GM19468 (cell line): ENCODE results near the gene TTC6.
"Not testable (repeated sequence)": the region's sequence is repeated elsewhere in the genome, so short reads cannot be mapped to it uniquely, and the experiment has no call there.

Experiments used
- ATAC-seq: cut with Tn5 transposase; IDR thresholded peaks from one replicate; pipeline ENCODE4 v1.9.1; 2021; ENCODE audit warnings: mild to moderate bottlenecking, moderate library complexity, moderate number of reproducible peaks; ENCODE audit not compliant: unreplicated experiment; ENCODE audit errors: extremely low read depth

The TTC6 gene, protein sequence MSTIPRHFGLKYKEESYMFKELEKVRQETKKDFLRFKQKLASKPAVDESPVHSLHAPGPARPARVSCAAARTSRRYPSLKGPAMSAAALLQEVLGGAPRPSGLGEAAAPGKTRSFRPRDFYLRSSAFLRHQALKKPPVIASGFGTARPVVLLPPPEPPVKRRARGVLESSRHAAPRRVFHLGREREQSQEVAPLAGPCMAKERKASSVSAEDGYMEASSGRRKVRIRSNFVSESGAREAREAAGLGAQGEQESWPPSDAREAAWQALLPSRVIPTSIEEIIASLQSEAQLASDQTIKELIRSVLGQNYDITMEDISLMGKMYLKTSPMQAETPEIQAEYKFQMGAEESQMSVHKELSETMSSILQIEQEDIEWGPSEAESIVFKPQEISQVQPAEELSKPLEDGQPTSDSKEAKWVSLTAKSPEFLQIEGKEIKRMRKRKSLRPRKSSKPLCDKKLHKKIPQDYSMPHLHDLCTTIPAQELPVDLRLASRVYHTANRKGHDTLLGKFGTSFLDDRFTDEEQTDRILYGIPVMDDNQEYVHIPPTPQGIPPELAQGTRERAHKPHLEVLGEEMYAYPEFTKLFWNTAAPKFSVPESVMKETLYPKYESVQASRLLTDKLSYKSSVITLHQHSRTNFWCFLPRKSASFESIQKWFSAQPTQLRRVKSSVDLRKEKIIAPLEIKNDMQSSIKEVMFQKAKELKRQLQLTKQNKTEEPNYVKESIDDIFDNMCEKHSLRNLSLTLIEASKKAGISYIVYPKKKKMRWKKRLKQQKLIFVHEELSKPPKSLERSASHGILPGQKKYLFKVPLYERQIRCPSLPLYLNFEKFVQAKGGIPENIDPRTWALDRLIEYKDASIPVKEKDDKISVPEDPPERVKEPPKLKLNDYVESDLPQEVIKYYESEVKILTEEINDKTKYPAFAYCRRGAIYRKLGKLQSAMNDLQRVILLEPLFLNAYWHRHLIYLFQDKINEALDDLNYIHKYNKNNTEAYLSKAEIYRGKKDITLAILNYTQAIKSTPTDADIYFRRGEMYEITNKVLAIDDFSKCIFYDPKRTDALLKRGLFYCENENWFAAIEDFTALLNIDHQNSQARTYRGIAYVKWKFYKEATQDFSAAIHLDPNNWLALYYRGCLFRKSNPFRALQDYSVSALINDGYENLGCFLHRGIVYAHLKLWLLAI (N-terminal part only)

DNA sequence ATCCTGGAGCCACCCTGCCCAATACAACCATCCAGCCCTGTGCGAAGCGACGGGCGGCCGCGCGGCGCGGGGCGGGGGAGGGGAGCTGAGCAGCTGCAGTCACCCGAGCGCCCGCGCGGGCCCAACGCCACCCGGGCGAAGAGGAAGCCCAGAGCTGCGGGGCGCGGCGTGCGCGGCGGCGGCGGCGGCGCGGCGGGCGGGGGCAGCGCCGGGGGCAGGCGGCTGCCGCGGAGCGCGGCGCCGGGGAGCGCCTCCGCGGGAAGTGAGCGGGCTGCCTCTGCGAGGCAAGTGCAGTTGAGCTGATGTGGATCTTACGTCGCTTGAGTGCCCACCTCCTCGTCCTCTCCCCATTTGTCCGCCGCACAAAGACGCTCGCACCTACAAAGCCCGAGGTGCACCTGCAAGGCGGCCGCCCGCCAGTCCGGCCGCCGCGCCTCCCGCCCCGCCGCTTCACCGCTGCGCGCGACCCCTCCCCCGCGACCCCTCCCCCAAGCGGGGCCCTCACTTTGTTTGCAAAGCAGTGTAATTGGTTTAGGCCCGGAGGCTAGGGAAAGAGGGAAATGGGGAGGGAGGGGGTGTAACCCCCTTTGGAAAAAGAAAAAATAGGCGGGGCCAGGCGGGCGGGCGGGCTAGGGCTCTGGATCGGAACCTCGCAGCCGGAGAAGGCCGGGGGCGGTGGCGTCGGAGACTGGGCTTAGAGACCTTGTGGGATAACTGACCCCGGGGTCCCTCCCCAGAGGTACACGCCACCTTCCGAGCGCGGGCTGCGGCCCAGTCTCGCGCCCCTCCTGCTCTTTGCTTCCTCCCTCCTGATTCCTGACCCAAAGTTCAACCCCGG, at the start of gene TTC6, which contains the start of gene FOXA1:
TTC6 (plus strand) TSS at position 659 of the 838 bp plus-strand sequence. CDS start 26,436 bp downstream, outside the sequence.
FOXA1 (minus strand) TSS at position 279 of the 838 bp plus-strand sequence; CDS start at position 2, 277 bp downstream.
- ATAC-seq = no peak

DNA sequence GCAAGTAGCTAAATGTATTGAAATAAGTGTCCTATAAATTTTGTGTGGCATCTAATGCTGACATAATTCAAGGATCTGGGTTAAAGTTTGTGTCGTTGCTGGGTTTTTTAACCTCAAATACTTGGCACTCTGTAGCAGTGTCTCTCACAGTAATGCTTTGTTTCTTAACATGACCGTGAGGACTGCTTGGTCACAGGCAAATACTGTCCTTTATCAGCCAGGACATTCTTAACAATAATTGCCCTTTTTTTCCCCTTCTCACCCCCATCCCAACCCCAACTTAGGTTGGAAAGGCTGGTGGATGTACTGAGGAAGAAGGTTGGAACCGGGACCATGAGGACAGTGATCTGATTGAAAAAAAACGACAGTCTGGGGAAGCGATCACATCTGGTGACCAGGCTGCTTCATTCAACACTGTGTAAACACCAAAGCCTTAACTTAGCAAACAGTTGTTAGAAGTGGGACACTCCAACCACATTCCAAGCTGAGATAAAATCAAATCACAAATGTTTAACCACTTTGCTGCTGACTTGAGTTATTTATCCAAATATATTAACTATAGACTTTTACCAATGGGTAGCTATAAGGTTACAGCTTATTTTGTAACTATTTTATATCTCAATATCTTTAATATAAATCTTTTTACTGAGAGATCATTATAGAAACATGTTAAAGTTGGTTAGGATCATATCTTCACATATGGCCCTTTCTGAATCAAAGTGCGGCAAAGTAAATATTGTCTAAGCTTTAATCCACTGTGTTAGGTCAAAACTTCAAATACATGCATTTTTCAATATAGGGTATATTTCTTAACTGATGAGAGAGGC, 48.6 kb upstream of the TTC6 start:
- no peak for ATAC-seq

DNA sequence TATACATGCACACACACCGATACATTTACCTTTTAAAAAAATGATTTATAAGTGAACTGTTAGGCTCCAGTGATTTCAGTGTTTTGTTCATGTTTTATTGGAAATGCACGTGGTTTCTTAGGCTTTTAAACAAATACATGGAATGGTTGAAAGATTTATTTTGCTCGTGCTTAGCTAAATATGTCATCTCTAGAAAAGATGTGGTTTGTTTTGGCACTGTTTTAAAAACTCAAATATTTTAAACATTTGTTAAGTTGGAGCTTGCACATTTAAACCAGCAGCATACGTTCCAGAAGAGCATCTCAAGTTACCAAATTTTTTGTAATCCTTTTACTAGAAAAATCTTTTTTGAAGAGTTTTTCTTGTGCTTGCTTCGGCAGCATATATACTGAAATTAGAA, 44.9 kb upstream of the TTC6 start:
- ATAC-seq = no peak

DNA sequence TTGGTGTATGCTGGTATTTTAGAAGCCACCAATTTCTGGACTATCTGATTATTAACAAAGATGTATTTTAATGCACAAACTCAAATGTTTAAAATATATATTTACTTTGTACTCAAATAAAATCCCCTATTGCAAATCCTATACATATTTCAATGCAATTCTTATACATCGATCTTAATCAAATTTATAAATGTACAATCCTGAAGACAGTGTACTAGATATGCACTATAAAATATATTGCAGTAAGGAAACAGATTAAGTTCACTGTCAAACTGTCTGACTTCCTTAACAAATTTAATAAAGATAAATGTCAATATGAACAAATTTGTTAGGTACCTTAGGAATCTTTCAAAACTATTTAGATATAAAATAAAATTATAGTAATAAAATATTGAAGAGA, 44.3 kb upstream of the TTC6 start:
- ATAC-seq = no peak

DNA sequence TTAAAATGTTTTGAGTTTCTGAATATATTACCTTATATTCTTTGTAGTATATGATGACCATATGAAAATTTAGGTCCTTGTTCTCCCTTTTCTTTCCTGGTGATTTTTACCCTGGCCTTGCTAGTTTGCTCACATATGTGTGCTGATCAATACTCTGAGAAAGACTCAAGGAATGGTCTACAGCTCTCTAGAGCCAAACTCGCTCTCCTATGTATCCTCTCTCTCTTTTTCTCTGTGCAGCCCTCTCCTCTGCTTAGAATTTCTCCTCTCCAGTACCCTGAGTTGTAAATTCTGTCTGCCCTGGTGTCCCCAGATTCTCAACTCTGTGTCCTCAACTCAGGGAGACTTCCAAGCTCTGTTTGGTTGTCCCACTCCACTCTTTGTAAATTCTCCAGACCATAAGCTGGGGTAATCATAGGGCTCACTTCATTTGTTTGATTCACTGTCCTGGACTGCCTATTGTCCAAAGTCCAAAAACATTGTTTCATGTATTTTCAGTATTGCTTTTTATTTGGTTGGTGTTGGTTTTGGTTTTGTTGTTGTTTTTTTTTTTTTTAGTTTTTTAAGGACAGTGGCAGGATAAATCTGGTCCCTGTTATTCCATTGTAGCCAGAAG, 41.4 kb upstream of the TTC6 start:
- no peak for ATAC-seq

DNA sequence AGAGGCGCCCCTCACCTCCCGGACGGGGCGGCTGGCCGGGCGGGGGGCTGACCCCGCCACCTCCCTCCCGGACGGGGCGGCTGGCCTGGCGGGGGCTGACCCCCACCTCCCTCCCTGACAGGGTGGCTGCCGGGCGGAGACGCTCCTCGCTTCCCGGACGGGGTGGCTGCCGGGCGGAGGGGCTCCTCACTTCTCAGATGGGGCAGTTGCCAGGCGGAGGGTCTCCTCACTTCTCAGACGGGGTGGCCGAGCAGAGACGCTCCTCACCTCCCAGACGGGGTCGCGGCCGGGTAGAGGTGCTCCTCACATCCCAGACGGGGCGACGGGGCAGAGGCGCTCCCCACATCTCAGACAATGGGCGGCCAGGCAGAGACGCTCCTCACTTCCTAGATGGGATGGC, 39.8 kb upstream of the TTC6 start:
- ATAC-seq = not testable (repeated sequence)

DNA sequence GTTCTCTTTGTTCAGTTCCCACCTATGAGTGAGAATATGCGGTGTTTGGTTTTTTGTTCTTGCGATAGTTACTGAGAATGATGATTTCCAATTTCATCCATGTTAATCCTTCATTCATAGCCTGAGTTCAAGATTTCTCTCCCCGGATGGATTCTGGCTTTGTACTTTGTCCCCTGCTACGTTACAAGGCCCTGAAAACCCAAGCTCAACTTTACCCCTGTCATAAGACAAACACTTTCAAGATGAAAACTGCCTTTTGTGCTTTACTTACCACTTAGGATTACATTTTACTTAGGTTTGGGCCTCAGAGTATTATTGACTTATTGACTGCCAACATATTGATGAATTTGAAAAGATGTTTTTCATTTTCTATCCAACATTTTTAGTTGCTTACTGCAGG, 36.7 kb upstream of the TTC6 start:
- no peak for ATAC-seq

DNA sequence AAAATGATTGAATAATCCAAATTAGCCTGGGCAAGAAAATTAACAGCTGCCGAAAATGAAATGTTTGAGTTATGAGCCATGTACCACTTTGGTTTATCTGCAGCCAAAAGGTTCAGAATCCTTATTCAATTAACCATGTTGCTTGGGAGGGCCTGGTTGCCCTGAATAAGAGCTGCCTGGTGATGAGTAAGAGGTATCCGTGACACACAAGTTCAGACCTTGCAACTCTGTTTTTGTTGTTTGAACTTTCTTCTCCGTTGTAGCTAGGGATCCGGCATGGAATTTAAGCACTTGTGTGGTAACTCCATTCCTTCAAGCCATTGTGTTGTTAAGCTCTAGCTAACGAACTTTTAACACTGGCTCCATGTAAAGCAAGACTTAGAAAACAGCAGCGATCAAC, 36.0 kb upstream of the TTC6 start:
- no peak for ATAC-seq

DNA sequence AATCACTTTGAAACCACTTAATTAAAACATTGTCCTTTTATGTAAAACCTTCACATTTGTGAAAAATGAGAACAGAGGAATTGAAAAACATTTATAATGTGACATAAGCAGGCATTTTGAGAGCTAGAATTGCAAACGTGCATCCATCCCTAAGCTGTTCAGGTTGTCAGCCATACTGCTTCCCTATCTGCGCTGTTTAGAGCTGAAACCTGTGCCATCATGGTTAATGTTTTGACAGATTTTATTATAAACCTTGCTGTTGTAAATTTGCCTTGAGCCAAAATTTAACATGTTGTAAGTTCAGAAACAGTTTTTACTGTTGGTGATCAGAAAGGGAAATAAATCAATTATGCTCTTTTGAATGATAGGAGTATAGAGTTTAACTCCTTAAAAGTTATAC, 32.2 kb upstream of the TTC6 start:
- ATAC-seq = no peak

DNA sequence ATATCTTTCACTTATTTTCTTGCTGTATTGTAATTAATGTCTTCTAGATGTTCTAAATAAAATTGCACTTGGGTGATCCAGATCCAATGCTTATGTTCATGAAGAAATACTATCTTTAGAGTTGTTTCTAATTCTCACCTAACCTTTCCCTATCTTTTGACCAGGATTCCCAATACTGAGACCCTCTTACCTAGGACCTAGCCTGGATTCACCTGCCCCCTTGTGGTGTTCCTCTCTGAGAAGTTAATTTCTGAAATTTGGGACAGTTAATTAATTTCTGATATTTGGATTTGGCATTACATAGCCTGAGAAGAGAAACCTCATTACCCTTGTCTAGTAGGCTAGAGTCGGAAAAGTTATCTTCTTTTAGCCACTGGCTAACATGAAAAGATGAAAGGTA, 29.9 kb upstream of the TTC6 start:
- ATAC-seq = no peak

DNA sequence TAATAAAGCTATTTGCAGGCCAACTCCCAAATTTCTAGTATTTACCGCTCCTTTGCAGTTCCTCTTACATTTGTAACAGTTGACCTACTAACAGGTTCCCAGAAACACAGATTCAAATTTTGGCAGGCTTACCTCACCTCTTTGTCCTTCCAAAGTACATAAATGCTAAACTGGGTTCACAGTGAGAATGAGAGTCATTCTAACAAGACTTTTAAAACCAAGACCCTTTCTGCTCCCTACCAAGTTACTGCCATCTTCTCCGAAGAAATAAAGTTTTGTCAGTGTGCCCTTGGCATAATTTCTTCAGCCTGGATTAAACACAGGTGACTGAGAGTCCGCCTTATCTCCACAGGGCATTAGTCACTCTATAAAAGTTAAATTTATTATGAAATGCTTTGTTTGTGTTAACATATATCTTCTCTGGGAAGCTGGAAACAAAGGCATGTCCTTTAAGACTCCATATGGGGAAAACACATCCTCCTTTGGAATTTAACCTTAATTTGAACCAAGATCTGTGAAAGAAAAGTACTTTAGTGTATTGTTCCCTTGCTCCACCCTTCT, 28.5 kb upstream of the TTC6 start:
- ATAC-seq = no peak

DNA sequence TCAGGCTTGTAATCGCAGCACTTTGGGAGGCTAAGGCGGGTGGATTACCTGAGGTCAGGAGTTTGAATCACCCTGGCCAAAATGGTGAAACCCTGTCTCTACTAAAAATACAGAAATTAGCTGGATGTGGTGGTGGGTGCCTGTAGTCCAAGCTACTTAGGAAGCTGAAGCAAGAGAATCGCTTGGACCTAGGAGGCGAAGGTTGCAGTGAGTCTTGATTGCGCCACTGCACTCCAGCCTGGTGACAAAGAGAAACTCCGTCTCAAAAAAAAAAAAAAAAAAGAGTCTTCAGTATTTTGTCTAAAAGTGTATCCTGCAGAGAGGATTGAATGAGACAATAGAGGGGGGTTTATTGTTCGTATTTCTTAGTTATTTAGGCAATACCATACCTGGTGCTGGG, 25.7 kb upstream of the TTC6 start:
- ATAC-seq = no peak

DNA sequence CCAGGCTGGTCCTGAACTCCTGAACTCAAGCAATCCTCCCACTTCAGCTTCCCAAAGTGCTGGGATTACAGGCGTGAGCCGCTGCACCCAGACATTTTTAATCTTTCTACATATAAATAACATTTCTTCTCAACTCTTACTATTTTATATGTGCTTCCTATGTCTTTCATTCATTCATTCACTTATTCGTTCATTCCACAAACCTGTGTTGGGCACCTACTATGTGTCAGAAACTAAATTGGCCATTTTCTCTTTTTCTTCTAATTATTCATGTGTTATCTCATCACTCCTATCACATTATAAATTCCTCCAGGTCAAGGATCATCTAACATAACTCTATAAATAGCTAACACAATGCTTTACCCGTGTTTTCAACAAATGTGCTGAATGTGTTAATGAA, 24.0 kb upstream of the TTC6 start:
- no peak for ATAC-seq

DNA sequence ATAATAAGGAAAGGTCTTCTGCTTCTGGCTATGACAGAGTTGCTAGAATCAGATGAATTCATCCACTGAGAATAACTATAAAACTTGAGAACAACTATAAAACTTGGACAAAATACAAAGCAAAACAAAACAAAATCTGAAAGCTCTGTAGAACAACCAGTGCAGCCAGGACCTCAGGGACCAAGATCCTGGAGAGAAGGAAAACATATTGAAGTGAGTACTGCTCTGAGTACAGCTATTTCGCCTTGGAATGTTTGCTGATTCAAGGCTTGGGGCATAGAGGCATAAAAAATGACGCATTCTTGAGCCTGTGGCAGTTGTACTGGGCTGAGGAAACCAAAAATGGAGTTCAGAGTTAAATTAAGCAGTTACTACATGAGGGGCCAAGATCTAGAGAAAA, 22.1 kb upstream of the TTC6 start:
- ATAC-seq = no peak

DNA sequence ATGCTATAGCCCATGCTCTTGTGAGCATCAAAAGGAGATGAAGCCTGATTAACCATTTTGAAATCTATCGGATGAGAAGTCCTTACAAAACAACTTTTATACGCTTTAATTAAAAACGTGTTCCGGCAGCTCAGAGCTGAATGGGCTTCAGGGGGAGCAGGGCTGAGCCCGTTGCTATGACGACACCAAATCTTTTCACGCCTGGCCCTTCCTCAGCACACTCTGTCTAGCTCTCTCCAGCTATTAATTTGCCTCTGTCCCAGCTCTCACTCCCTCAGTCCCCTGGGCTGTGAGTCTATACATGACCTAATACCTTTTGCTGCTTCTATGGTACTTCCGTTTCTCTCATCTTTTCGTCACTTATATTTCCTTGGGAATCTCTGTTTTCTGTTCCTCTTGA, 16.2 kb upstream of the TTC6 start:
- ATAC-seq = no peak

DNA sequence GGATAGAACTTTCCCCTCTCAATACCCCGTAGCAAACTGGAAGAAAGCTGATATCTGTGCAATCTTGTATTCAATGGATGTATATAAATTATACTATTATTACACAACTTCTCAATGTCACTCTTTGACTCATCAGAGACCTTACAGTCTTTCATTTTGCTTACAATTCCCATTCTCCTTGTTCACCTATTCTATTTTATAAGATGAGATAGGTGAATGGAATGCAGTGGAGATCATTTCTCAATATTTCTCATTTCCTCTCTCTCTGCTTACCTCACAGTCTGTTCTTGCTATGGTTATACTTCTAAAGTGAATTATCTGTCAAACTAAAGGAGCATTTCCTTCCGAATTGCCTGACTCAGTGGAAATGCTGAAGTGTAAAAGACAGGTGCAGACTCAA, 15.3 kb upstream of the TTC6 start:
- no peak for ATAC-seq

DNA sequence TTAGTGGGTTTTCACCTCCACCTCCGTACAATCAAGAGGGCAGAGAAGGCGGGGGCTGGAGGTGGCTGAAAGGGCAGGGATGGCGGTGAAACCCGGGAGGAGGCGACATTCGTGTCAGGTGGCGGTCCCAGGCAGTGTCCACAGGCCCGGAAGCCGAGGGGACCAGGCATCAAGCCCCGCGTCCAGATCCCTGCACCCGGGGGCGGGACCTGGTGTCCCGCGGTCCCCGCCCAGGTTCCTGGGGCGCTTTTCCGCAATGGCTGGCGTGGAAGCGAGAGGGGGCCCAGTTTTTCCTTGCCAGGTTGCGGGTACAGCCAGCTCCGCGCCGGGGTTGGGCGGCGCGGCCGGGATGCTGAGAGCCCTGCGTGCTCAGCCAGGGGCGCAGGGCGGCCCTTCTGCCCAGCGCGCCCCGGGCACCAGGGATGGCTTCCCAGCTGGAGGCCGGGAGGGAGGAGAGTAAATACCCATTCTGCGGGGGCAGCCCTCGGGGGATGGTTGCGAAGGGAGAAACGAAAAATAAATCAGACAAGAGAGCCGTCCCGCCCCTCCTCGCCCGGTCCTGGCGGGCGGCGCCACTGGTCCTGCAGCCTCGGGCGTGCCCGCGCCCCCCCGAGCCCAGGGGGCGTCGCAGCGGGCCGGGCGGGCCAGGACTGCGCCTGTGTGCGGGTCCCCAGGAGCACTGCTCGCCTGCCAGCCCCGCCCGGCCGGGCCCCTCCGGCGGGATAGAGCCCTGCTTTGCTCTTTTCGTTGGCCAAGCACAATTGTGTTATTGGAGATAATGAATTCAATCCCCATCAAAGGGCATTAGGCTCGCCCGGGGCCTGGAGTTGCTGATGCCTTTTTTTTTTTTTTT, 11.8 kb upstream of the TTC6 start:
- no peak for ATAC-seq
